T-helper 17 cell (primary cell): ENCODE data around the gene VCL. TPM values are rescaled to one million over a fixed set of nuclear protein-coding genes. Genes with fewer than 3 reads are reported as not detected.
"Not testable (repeated sequence)": the region's sequence is repeated elsewhere in the genome, so short reads cannot be mapped to it uniquely, and the experiment has no call there.

ENCODE experiments used
- ATAC-seq: fragments of 150-1000 bp; cut with Tn5 transposase; 2 replicates; pipeline ENCODE4 v1.10.0; 2021; ENCODE audit warnings: mild to moderate bottlenecking, moderate library complexity
- DNase-seq, 3 donors: peaks; one replicate each; pipeline versions ENCODE4 v3.0.0 to v3.0.0-alpha.2; 2020 to 2021
- H3K9me3 ChIP-seq: one replicate; pipeline ENCODE4 v1.7.0; 2013; ENCODE audit warnings: low read length, mild to moderate bottlenecking; ENCODE audit not compliant: control insufficient read depth, poor library complexity, severe bottlenecking
- H3K27ac Mint-ChIP-seq: one replicate; pipeline ENCODE4 v1.8.0; 2022; ENCODE audit warnings: mild to moderate bottlenecking, moderate library complexity, mixed read lengths
- H3K27me3 Mint-ChIP-seq: one replicate; pipeline ENCODE4 v1.8.0; 2022; ENCODE audit warnings: mixed read lengths
- H3K36me3 Mint-ChIP-seq: one replicate; pipeline ENCODE4 v1.8.0; 2022; ENCODE audit warnings: low read depth, mixed read lengths
- H3K4me1 Mint-ChIP-seq: one replicate; pipeline ENCODE4 v1.8.0; 2022; ENCODE audit warnings: mild to moderate bottlenecking, mixed read lengths
- H3K4me3 Mint-ChIP-seq: one replicate; pipeline ENCODE4 v1.8.0; 2022; ENCODE audit warnings: mild to moderate bottlenecking, moderate library complexity, mixed read lengths
- total RNA-seq, 4 donors: library from RNA in 2 of 4; stranded (reverse) in 2 of 4; gene quantifications; one replicate each; pipeline ENCODE4 v1.2.3 and lab custom pipeline; 2022 to 2026

Gene VCL
- total RNA-seq, 2 donors from 2014 or later: 79.1 to 245 TPM

- not testable (repeated sequence) for DNase-seq, H3K4me3 Mint-ChIP-seq, H3K27me3 Mint-ChIP-seq, H3K36me3 Mint-ChIP-seq, ATAC-seq, H3K9me3 ChIP-seq, H3K27ac Mint-ChIP-seq
- peaks cover 12% of the 10 kb centered on the region for H3K4me1 Mint-ChIP-seq
These were observed 32.5 kb upstream of the VCL start for GRCh38 chr10:73965267-73965889.

GRCh38 chr10:73965890-73966768 is 31.8 kb upstream of the VCL start:
- no peak for DNase-seq
- H3K4me1 Mint-ChIP-seq: peaks cover 13% of the 10 kb centered on the region
- H3K36me3 Mint-ChIP-seq: no peaks in the 10 kb centered on the region
- H3K27me3 Mint-ChIP-seq: no peaks in the 10 kb centered on the region
- no peaks in the 10 kb centered on the region for H3K9me3 ChIP-seq
- H3K27ac Mint-ChIP-seq: no peak overlapping the region
- H3K4me3 Mint-ChIP-seq: no peak overlapping the region
- no peak for ATAC-seq

GRCh38 chr10:73967022-73967429 is 30.9 kb upstream of the VCL start:
- Mint-ChIP-seq H3K27ac (no peak overlapping the region), H3K27me3 (no peaks in the 10 kb centered on the region), H3K4me3 (no peak overlapping the region), H3K36me3 (no peaks in the 10 kb centered on the region), H3K4me1 (peaks cover 13% of the 10 kb centered on the region)
- H3K9me3 ChIP-seq: no peaks in the 10 kb centered on the region
- DNase-seq (no peak), ATAC-seq (no peak)

- Mint-ChIP-seq H3K4me3 (no peak overlapping the region), H3K36me3 (no peaks in the 10 kb centered on the region), H3K4me1 (peaks cover 13% of the 10 kb centered on the region), H3K27me3 (no peaks in the 10 kb centered on the region), H3K27ac (no peak overlapping the region)
- no peak for DNase-seq
- no peaks in the 10 kb centered on the region for H3K9me3 ChIP-seq
- no peak for ATAC-seq
These were observed 30.4 kb upstream of the VCL start for GRCh38 chr10:73967544-73967943.

GRCh38 chr10:73968098-73968521 is 29.8 kb upstream of the VCL start:
- no peak overlapping the region for H3K4me3 Mint-ChIP-seq
- peaks cover 13% of the 10 kb centered on the region for H3K4me1 Mint-ChIP-seq
- DNase-seq: no peak
- H3K27ac Mint-ChIP-seq: no peak overlapping the region
- no peaks in the 10 kb centered on the region for H3K9me3 ChIP-seq
- H3K36me3 Mint-ChIP-seq: no peaks in the 10 kb centered on the region
- no peaks in the 10 kb centered on the region for H3K27me3 Mint-ChIP-seq
- ATAC-seq: no peak

GRCh38 chr10:73969224-73969841 is 28.6 kb upstream of the VCL start:
- H3K9me3 ChIP-seq: no peaks in the 10 kb centered on the region
- ATAC-seq: no peak
- no peak for DNase-seq
- H3K36me3 Mint-ChIP-seq: no peaks in the 10 kb centered on the region
- no peak overlapping the region for H3K4me3 Mint-ChIP-seq
- no peaks in the 10 kb centered on the region for H3K27me3 Mint-ChIP-seq
- H3K4me1 Mint-ChIP-seq: peaks cover 17% of the 10 kb centered on the region
- H3K27ac Mint-ChIP-seq: no peak overlapping the region

GRCh38 chr10:73970845-73971244 is 27.1 kb upstream of the VCL start:
- Mint-ChIP-seq H3K27me3 (no peaks in the 10 kb centered on the region), H3K4me1 (peaks cover 22% of the 10 kb centered on the region), H3K27ac (no peak overlapping the region), H3K4me3 (no peak overlapping the region), H3K36me3 (no peaks in the 10 kb centered on the region)
- no peak for ATAC-seq
- no peak for DNase-seq
- no peaks in the 10 kb centered on the region for H3K9me3 ChIP-seq

GRCh38 chr10:73971636-73972354 is 26.1 kb upstream of the VCL start:
- DNase-seq: no peak
- no peak overlapping the region for H3K27ac Mint-ChIP-seq
- no peaks in the 10 kb centered on the region for H3K27me3 Mint-ChIP-seq
- no peaks in the 10 kb centered on the region for H3K9me3 ChIP-seq
- H3K4me3 Mint-ChIP-seq: no peak overlapping the region
- peaks cover 22% of the 10 kb centered on the region for H3K4me1 Mint-ChIP-seq
- ATAC-seq: no peak
- no peaks in the 10 kb centered on the region for H3K36me3 Mint-ChIP-seq

GRCh38 chr10:73973427-73973826 is 24.5 kb upstream of the VCL start:
- DNase-seq (no peak), ATAC-seq (no peak)
- Mint-ChIP-seq H3K4me1 (peaks cover 20% of the 10 kb centered on the region), H3K27me3 (no peaks in the 10 kb centered on the region), H3K4me3 (no peak overlapping the region), H3K36me3 (no peaks in the 10 kb centered on the region), H3K27ac (peak overlapping the region; percentile 67)
- H3K9me3 ChIP-seq: no peaks in the 10 kb centered on the region

- H3K27me3 Mint-ChIP-seq: no peaks in the 10 kb centered on the region
- H3K27ac Mint-ChIP-seq: peak overlapping the region; percentile 67
- no peaks in the 10 kb centered on the region for H3K36me3 Mint-ChIP-seq
- H3K4me1 Mint-ChIP-seq: peaks cover 14% of the 10 kb centered on the region
- H3K9me3 ChIP-seq: no peaks in the 10 kb centered on the region
- DNase-seq: no peak
- ATAC-seq: peak; percentile 86
- peak overlapping the region; percentile 75 for H3K4me3 Mint-ChIP-seq
These were observed 23.5 kb upstream of the VCL start for GRCh38 chr10:73974309-73974946.

- ATAC-seq (no peak), DNase-seq (no peak)
- Mint-ChIP-seq H3K4me1 (peaks cover 20% of the 10 kb centered on the region), H3K36me3 (no peaks in the 10 kb centered on the region), H3K27ac (no peak overlapping the region), H3K4me3 (no peak overlapping the region), H3K27me3 (no peaks in the 10 kb centered on the region)
- H3K9me3 ChIP-seq: no peaks in the 10 kb centered on the region
These were observed 22.5 kb upstream of the VCL start for GRCh38 chr10:73975388-73975787.

- Mint-ChIP-seq H3K27me3 (no peaks in the 10 kb centered on the region), H3K4me1 (peaks cover 20% of the 10 kb centered on the region), H3K4me3 (no peak overlapping the region), H3K27ac (no peak overlapping the region), H3K36me3 (no peaks in the 10 kb centered on the region)
- no peak for ATAC-seq
- no peaks in the 10 kb centered on the region for H3K9me3 ChIP-seq
- no peak for DNase-seq
These were observed 18.6 kb upstream of the VCL start for GRCh38 chr10:73979141-73979808.
